Liver (tissue), 9 donors: ENCODE data around the gene ST14. TPM values are rescaled to one million over a fixed set of nuclear protein-coding genes. Genes with fewer than 3 reads are reported as not detected.

ENCODE experiments used
- DNase-seq: peaks from one replicate; pipeline ENCODE4 v3.0.0-alpha.2; 2017; ENCODE audit warnings: low spot score
- H3K27ac ChIP-seq, 2 donors: one replicate each; pipeline ENCODE4 v1.7.0; 2013; ENCODE audit warnings: inconsistent platforms in 2 of 2, low read length in 2 of 2, control low read depth in 1 of 2, low read depth in 1 of 2, mild to moderate bottlenecking in 1 of 2
- H3K27me3 ChIP-seq, 4 donors: one replicate each; pipeline versions ENCODE4 v1.6.1 to v1.7.0; 2013; ENCODE audit warnings: low read length in 3 of 4, inconsistent platforms in 1 of 4, mild to moderate bottlenecking in 1 of 4, moderate library complexity in 1 of 4; ENCODE audit not compliant: control insufficient read depth in 4 of 4, insufficient read depth in 4 of 4
- H3K36me3 ChIP-seq, 4 donors: one replicate each; pipeline versions ENCODE4 v1.6.1 to v1.7.0; 2013; ENCODE audit warnings: low read length in 3 of 4, mild to moderate bottlenecking in 3 of 4, low read depth in 1 of 4, moderate library complexity in 1 of 4; ENCODE audit not compliant: control insufficient read depth in 4 of 4, insufficient read depth in 3 of 4
- H3K4me1 ChIP-seq, 4 donors: one replicate each; pipeline versions ENCODE4 v1.6.1 to v1.7.0; 2013; ENCODE audit warnings: low read length in 3 of 4, mild to moderate bottlenecking in 3 of 4, moderate library complexity in 1 of 4; ENCODE audit not compliant: control insufficient read depth in 4 of 4, insufficient read depth in 4 of 4
- H3K4me3 ChIP-seq, 3 donors: one replicate each; pipeline versions ENCODE4 v1.6.1 to v1.7.0; 2013; ENCODE audit warnings: low read length in 3 of 3, control low read depth in 1 of 3, low read depth in 1 of 3, mild to moderate bottlenecking in 1 of 3
- H3K9ac ChIP-seq, 2 donors: one replicate each; pipeline ENCODE4 v1.7.0; 2013; ENCODE audit warnings: low read length in 2 of 2, mild to moderate bottlenecking in 2 of 2, moderate library complexity in 2 of 2, control low read depth in 1 of 2, low read depth in 1 of 2
- H3K9me3 ChIP-seq, 4 donors: one replicate each; pipeline versions ENCODE4 v1.6.1 to v1.7.0; 2013; ENCODE audit warnings: low read length in 3 of 4; ENCODE audit not compliant: control insufficient read depth in 4 of 4
- ATF3 ChIP-seq: IDR thresholded peaks from 2 replicates; pipeline ENCODE4 v1.6.1; 2016; ENCODE audit warnings: antibody characterized with exemption
- EGR1 ChIP-seq, 2 donors: IDR thresholded peaks; 2 replicates each; pipeline ENCODE4 v1.6.1; 2016 to 2018; ENCODE audit warnings: antibody characterized with exemption in 2 of 2, low read depth in 2 of 2
- FOXA1 ChIP-seq: IDR thresholded peaks from 2 replicates; pipeline ENCODE4 v1.6.1; 2016; ENCODE audit warnings: antibody characterized with exemption
- FOXA2 ChIP-seq: IDR thresholded peaks from 2 replicates; pipeline ENCODE4 v1.6.1; 2016; ENCODE audit warnings: antibody characterized with exemption
- GABPA ChIP-seq, 2 donors: IDR thresholded peaks in 1 of 2; conservative IDR thresholded peaks in 1 of 2; 2 replicates each; pipeline ENCODE4 v1.6.1; 2016; ENCODE audit warnings: antibody characterized with exemption in 2 of 2, mild to moderate bottlenecking in 1 of 2, moderate library complexity in 1 of 2
- HNF4A ChIP-seq, 2 donors: conservative IDR thresholded peaks; 2 replicates each; pipeline ENCODE4 v1.6.1; 2016; ENCODE audit warnings: antibody characterized with exemption in 2 of 2, mild to moderate bottlenecking in 2 of 2
- HNF4G ChIP-seq: IDR thresholded peaks from 2 replicates; pipeline ENCODE4 v1.6.1; 2016; ENCODE audit warnings: antibody characterized with exemption
- JUND ChIP-seq, 2 donors: IDR thresholded peaks; 2 replicates each; pipeline ENCODE4 v1.6.1; 2016; ENCODE audit warnings: antibody characterized with exemption in 2 of 2
- MAX ChIP-seq: IDR thresholded peaks from 2 replicates; pipeline ENCODE4 v1.6.1; 2016; ENCODE audit warnings: antibody characterized with exemption
- NR2F2 ChIP-seq: IDR thresholded peaks from 2 replicates; pipeline ENCODE4 v1.6.1; 2016; ENCODE audit warnings: antibody characterized with exemption
- RAD21 ChIP-seq, 2 donors: IDR thresholded peaks; 2 replicates each; pipeline ENCODE4 v1.6.1; 2016; ENCODE audit warnings: antibody characterized with exemption in 2 of 2, mild to moderate bottlenecking in 2 of 2
- SP1 ChIP-seq: IDR thresholded peaks from 2 replicates; pipeline ENCODE4 v1.6.1; 2018; ENCODE audit warnings: antibody characterized with exemption, mild to moderate bottlenecking
- YY1 ChIP-seq: IDR thresholded peaks from 2 replicates; pipeline ENCODE4 v1.6.1; 2016; ENCODE audit warnings: antibody characterized with exemption, mild to moderate bottlenecking
- WGBS: extraction: QIAGEN DNeasy Blood & Tissue Kit; methylation state at CpG from one replicate; pipeline ENCODE4 v1.1.7; 2013; 5-methylcytosine and 5-hydroxymethylcytosine counted together
- polyA plus RNA-seq, 2 donors: library from polyadenylated mRNA; stranded (reverse) in 1 of 2; unstranded in 1 of 2; fragments of 200-250 nt in 1 of 2; fragments of >200 nt in 1 of 2; fragmentation: Nextera tagmentation in 1 of 2; extraction: Ambion mirVana in 1 of 2; gene quantifications; one replicate each; pipeline versions ENCODE4 v1.2.1 to v1.2.3, GENCODE V29; 2013 to 2015
- total RNA-seq, 2 donors: library from RNA; depleted of rRNA; stranded (reverse); fragments of >200 nt; gene quantifications; one replicate each; pipeline ENCODE4 v1.2.3, GENCODE V29; 2014
- TF ChIP-seq, protein P1 (sequence below): IDR thresholded peaks from 2 replicates; pipeline ENCODE4 v1.6.1; 2016; ENCODE audit warnings: antibody characterized with exemption, mild to moderate bottlenecking
- TF ChIP-seq, protein P2 (sequence below): IDR thresholded peaks from 2 replicates; pipeline ENCODE4 v1.6.1; 2016; ENCODE audit warnings: antibody characterized with exemption
- donor health status: healthy.
- donor health status: healthy.
- donor health status: healthy.
- donor health status: healthy.
- donor health status: healthy.

ST14 gene
- total and polyA plus RNA-seq, 4 donors, result 2.8 to 5.9 (median 4.5) TPM

DNA sequence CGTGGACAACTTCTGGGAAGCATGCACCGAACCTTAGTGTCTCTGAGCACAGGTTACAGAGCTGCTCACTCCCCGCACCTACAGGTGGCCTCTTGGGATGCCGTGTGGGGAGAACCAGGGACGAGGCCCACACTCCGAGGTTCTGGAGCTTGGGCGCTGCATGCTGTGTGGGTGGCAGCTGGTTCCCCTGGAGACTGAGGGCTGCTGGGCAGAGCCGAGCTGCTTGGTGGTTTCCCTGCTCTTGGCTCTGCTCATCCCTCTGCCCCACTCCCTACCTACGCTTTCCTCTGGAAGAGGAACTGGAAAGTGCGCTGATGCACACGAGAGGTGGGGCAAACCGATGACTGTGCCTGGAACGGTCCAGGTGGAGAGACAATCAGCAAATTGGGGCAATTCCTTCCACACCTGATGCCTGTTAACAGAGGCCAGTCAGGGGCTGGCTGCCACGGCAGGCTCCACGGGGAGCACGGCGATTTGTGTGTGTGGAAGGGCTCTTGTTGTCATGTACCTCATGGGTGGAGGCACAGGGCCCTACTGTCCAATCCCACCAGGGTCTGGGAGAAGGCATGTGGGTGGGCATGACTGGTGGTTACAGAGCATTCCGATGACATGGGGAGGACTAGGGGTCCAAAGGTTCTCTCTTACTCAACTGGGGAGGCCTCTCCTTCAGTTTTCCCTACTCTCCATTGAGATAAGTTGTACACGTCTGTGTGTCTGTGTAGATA, 60.9 kb downstream of the ST14 start:
- Histone ChIP-seq H3K4me1 (no peaks in the 10 kb centered on the region), H3K27ac (no peak overlapping the region), H3K36me3 (no peaks in the 10 kb centered on the region), H3K9me3 (no peaks in the 10 kb centered on the region), H3K9ac (no peak overlapping the region), H3K27me3 (no peaks in the 10 kb centered on the region), H3K4me3 (no peak overlapping the region)
- TF ChIP-seq JUND (IDR thresholded peaks at IDR 0.05) (no peak), SP1 (no peak), GABPA (IDR thresholded peaks at IDR 0.05 in 1 of 2, conservative IDR thresholded peaks at IDR 0.05 in 1 of 2) (no peak), YY1 (no peak), MAX (no peak), FOXA2 (no peak), NR2F2 (no peak), HNF4A (conservative IDR thresholded peaks at IDR 0.05) (no peak), HNF4G (no peak), ATF3 (no peak), RAD21 (IDR thresholded peaks at IDR 0.05) (no peak), EGR1 (IDR thresholded peaks at IDR 0.05; ENCODE audit: low read depth in 2 of 2) (no peak), FOXA1 (no peak)
- TF ChIP-seq, protein P1, sequence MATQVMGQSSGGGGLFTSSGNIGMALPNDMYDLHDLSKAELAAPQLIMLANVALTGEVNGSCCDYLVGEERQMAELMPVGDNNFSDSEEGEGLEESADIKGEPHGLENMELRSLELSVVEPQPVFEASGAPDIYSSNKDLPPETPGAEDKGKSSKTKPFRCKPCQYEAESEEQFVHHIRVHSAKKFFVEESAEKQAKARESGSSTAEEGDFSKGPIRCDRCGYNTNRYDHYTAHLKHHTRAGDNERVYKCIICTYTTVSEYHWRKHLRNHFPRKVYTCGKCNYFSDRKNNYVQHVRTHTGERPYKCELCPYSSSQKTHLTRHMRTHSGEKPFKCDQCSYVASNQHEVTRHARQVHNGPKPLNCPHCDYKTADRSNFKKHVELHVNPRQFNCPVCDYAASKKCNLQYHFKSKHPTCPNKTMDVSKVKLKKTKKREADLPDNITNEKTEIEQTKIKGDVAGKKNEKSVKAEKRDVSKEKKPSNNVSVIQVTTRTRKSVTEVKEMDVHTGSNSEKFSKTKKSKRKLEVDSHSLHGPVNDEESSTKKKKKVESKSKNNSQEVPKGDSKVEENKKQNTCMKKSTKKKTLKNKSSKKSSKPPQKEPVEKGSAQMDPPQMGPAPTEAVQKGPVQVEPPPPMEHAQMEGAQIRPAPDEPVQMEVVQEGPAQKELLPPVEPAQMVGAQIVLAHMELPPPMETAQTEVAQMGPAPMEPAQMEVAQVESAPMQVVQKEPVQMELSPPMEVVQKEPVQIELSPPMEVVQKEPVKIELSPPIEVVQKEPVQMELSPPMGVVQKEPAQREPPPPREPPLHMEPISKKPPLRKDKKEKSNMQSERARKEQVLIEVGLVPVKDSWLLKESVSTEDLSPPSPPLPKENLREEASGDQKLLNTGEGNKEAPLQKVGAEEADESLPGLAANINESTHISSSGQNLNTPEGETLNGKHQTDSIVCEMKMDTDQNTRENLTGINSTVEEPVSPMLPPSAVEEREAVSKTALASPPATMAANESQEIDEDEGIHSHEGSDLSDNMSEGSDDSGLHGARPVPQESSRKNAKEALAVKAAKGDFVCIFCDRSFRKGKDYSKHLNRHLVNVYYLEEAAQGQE, result no peak
- TF ChIP-seq, protein P2, sequence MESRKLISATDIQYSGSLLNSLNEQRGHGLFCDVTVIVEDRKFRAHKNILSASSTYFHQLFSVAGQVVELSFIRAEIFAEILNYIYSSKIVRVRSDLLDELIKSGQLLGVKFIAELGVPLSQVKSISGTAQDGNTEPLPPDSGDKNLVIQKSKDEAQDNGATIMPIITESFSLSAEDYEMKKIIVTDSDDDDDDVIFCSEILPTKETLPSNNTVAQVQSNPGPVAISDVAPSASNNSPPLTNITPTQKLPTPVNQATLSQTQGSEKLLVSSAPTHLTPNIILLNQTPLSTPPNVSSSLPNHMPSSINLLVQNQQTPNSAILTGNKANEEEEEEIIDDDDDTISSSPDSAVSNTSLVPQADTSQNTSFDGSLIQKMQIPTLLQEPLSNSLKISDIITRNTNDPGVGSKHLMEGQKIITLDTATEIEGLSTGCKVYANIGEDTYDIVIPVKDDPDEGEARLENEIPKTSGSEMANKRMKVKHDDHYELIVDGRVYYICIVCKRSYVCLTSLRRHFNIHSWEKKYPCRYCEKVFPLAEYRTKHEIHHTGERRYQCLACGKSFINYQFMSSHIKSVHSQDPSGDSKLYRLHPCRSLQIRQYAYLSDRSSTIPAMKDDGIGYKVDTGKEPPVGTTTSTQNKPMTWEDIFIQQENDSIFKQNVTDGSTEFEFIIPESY, result no peak
- 86% methylated on average over 19 of the region's 19 CpGs for WGBS
- DNase-seq, result no peak

DNA sequence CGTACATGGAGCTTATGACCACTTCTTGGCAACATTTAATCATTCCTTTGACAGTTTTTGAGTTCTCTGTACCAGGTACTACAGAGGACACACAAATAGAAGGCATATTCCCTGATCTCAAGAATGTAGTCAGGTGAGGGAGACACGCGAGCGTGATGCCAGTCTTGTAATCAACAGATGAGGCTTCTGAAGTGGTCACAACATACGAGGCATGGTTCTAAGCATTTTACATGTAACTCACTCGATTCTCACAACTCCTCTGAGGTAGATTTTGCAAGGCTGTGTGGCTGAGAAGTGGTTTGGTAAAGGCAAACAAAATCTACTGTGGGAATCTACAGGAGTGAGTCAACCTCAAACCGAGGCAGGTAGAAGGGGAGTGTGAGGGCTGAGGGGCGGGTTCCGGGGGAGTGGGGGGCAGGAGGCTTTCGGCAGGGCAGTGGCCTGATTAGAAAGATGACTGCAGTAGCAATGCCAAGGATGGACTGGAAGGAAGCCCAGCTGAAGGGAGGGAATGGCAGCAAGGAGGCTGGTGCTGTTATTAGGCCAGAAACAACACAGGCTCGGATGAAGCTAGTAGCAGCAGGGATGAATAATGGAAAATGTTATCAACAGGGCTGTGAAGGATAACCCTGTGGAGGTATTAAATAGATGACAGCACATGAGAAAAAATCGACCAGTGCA, 63.8 kb downstream of the ST14 start:
- H3K36me3 ChIP-seq, result no peaks in the 10 kb centered on the region
- H3K4me3 ChIP-seq, result no peak overlapping the region
- no peak overlapping the region for H3K27ac ChIP-seq
- H3K9ac ChIP-seq, result no peak overlapping the region
- no peaks in the 10 kb centered on the region for H3K9me3 ChIP-seq
- WGBS, result 87% methylated on average over 12 of the region's 12 CpGs
- no peaks in the 10 kb centered on the region for H3K27me3 ChIP-seq
- no peak for DNase-seq
- no peak for TF ChIP-seq EGR1 (IDR thresholded peaks at IDR 0.05; ENCODE audit: low read depth in 2 of 2)
- no peaks in the 10 kb centered on the region for H3K4me1 ChIP-seq
